Activated naive CD8-positive, alpha-beta T cell treated with anti-CD3 and anti-CD28 coated beads for 36 hours (primary cell): ENCODE results near the gene C2orf49. TPM values are rescaled to one million over a fixed set of nuclear protein-coding genes. Genes with fewer than 3 reads are reported as not detected.

Experiments used
- DNase-seq: peaks from one replicate; pipeline ENCODE4 v3.0.0; 2021
- H3K27ac Mint-ChIP-seq: one replicate; pipeline ENCODE4 v1.8.0; 2022; ENCODE audit warnings: mild to moderate bottlenecking, moderate library complexity, mixed read lengths
- H3K27me3 Mint-ChIP-seq: one replicate; pipeline ENCODE4 v1.8.0; 2022; ENCODE audit warnings: mild to moderate bottlenecking, mixed read lengths
- H3K36me3 Mint-ChIP-seq: one replicate; pipeline ENCODE4 v1.8.0; 2021; ENCODE audit warnings: mild to moderate bottlenecking, mixed read lengths
- H3K4me1 Mint-ChIP-seq: one replicate; pipeline ENCODE4 v1.8.0; 2021; ENCODE audit warnings: mixed read lengths
- H3K4me3 Mint-ChIP-seq: one replicate; pipeline ENCODE4 v1.8.0; 2022; ENCODE audit warnings: mild to moderate bottlenecking, moderate library complexity, mixed read lengths
- H3K9me3 Mint-ChIP-seq: one replicate; pipeline ENCODE4 v1.8.0; 2022; ENCODE audit warnings: mixed read lengths
- total RNA-seq, 2 experiments: library from RNA; stranded (reverse); gene quantifications; one replicate each; pipeline ENCODE4 v1.2.3, GENCODE V29; 2021

Gene C2orf49
- total RNA-seq, 2 experiments from 2014 or later, result 19.0 to 22.4 TPM

DNA sequence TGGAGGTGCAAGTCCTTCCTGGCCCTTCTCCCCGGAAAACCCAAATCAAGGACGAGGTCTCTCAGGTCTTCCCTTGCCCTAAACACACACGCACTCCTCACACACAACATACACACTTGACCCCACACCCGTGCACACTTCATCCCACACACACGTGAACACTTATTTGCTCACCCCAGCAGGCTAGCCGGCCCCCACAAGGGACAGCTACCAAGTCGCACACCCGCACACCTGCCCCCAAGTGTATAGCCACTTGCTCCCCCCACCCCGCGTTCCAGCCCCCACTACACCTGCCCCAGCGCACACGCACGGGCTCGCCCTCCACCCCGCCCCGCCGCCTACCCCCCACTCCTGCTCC, 8.2 kb upstream of the C2orf49 start:
- Mint-ChIP-seq H3K4me1 (peaks cover 46% of the 10 kb centered on the region), H3K36me3 (peaks cover 25% of the 10 kb centered on the region), H3K9me3 (no peaks in the 10 kb centered on the region), H3K27ac (peak overlapping the region; percentile 86), H3K4me3 (peak overlapping the region; percentile 82), H3K27me3 (no peaks in the 10 kb centered on the region)
- no peak for DNase-seq

DNA sequence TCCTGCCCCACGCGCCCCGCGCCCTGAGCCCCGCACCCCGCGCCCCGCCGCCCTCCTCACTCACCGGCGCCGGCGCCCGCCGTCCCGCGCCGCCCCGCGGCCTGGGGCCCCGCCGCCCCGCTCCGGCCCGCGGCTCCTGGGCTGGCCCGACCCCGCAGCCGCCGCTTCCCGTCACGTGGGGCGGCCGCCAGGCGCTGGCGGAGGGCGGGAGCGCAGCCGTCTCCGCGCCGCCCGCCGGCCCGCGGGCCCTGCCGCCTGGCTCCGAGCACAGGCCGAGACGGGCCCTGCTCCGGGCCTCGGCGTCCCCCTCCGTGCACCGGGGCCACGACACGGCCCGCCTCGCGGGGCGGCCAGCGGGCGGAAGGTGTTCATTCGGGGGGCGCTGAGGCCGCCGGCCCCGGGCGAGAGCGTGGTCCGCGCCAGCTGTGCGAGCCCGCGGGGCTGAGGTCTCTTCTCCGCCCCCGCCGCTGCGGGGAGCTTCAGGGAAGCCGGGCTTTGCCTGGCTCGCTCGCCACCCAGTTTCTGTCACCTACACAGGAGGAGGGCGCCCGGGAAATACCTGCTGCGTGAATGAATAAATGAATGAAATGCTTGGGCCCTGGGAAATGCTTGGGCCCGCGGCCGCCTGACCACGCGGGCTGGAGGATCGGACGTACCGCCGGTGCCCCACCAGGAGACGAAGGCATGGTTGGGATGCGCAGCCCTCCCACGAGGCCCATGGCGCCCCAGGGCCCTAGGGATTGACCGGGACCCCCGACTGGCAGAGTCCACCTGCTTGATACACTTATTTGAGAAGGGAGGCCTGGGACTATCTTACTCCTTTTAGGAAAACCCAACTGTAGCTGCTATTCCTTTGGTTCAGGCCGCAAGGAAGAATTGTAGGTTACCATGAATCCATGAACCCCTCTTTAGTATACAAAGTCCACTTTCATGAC, 7.5 kb upstream of the C2orf49 start, which contains the start of gene TGFBRAP1:
TGFBRAP1 (minus strand) TSS at position 175 of the 935 bp plus-strand sequence. CDS start 21,434 bp downstream, outside the sequence.
- H3K4me3 Mint-ChIP-seq, result peak within 1 kb of the TSS; percentile 88
- no peaks in the 10 kb centered on the region for H3K9me3 Mint-ChIP-seq
- no peaks in the 10 kb centered on the region for H3K27me3 Mint-ChIP-seq
- H3K27ac Mint-ChIP-seq, result peak within 1 kb of the TSS; percentile 96
- H3K36me3 Mint-ChIP-seq, result peaks cover 22% of the 10 kb centered on the region
- H3K4me1 Mint-ChIP-seq, result peaks cover 40% of the 10 kb centered on the region
- DNase-seq, result peak; percentile 78

DNA sequence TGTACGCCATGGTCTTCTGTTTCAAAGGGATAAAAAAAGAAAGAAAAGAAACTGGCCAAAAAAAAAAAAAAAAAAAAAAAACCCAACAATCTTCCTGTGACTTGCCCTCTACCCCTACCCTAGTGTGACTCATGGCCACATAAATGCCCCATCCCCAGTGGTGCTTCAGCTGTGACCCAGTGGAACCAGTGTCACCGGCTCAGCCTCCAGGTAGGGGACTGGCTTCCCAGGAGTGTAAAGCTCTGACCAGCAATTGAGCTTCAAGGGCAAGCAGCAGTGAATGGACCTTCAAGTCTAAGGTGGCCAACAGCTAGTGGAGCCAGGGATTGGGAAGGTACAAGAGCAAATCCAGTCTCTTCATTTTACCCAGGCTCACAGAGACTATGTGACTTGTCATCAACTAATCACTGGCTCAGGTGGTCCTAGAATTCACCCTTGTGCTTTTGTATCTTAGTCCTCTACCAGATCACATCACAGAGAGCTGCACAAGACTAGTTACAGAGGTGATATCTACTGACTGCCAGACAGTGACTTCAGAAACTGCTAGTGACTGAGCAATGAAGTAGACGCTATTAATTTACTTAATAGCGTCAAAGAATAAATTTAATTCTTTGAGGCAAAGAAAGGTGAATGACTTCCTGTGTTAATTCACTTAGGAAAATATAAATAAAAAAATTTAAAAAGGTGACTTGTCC, 6.5 kb upstream of the C2orf49 start:
- Mint-ChIP-seq H3K36me3 (peaks cover 17% of the 10 kb centered on the region), H3K4me3 (peak overlapping the region; percentile 88), H3K27me3 (no peaks in the 10 kb centered on the region), H3K9me3 (no peaks in the 10 kb centered on the region), H3K4me1 (peaks cover 34% of the 10 kb centered on the region), H3K27ac (peak overlapping the region; percentile 96)
- no peak for DNase-seq

DNA sequence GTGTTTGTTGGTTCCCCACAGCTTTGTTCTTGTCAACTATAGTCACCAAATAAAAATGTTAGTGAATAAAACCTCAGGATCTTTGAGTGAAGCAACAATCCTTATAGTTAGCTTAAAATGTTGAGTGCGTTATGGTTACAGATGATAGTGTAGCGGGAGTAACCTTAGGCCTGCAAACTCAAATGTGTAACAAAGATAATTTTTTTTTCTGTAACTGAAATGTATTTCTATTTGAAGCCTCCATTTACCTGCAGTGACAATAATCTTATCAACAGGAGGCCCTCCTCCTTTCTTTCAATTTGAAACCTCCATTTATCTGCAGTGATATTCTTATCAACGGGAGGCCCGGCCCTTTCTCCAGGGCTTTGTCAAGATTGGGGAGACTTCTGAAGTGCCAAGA, 3.1 kb upstream of the C2orf49 start:
- no peaks in the 10 kb centered on the region for H3K9me3 Mint-ChIP-seq
- no peak overlapping the region for H3K4me3 Mint-ChIP-seq
- H3K27ac Mint-ChIP-seq, result no peak overlapping the region
- DNase-seq, result no peak
- H3K36me3 Mint-ChIP-seq, result peaks cover 10% of the 10 kb centered on the region
- peaks cover 25% of the 10 kb centered on the region for H3K4me1 Mint-ChIP-seq
- no peaks in the 10 kb centered on the region for H3K27me3 Mint-ChIP-seq

DNA sequence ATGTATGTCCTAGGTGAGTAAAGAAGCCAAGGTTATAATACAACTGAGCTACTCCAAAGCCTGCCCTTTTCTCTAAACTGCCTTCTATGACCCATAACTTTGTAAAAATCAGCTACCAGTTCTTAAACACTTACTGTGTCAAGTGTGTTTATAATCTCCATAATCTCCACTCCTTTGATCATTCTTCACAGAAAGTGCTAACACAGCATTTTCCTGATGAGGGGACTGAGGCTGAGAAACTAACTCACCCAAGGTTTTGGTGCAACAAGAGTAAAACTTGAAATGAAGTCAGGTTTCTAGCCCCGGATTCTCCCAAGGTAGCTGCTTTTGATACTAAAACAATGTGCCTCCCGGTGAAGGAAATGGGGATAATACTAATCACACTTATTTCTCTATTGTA, 1.9 kb upstream of the C2orf49 start:
- H3K27ac Mint-ChIP-seq, result no peak overlapping the region
- no peak for DNase-seq
- no peak overlapping the region for H3K4me3 Mint-ChIP-seq
- peaks cover 12% of the 10 kb centered on the region for H3K36me3 Mint-ChIP-seq
- H3K27me3 Mint-ChIP-seq, result no peaks in the 10 kb centered on the region
- no peaks in the 10 kb centered on the region for H3K9me3 Mint-ChIP-seq
- H3K4me1 Mint-ChIP-seq, result peaks cover 30% of the 10 kb centered on the region

DNA sequence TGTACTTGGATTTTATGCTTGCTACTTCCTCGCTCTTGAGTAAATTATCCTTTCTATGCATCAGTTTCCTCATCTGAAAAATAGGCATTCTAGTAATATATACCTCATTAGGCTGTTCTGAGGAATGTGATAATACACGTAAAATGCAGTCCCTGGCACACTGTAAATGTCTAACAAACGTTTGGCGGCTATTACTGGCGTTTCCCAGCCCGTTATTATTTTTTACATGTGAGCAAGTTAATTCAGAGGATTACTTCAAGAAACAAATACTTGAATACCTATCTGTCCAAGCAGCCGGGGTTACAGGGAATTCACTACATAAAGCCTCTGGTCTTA, 586 bp upstream of the C2orf49 start:
- H3K4me3 Mint-ChIP-seq, result peak overlapping the region; percentile 100

GRCh38 chr2:105338020-105338385, 663 bp downstream of the C2orf49 start:
- no peaks in the 10 kb centered on the region for H3K27me3 Mint-ChIP-seq
- peaks cover 13% of the 10 kb centered on the region for H3K36me3 Mint-ChIP-seq
- peak overlapping the region; percentile 100 for H3K4me3 Mint-ChIP-seq
- H3K4me1 Mint-ChIP-seq, result peaks cover 29% of the 10 kb centered on the region
- peak overlapping the region; percentile 100 for H3K27ac Mint-ChIP-seq
- H3K9me3 Mint-ChIP-seq, result no peaks in the 10 kb centered on the region
- no peak for DNase-seq

More for the DNA sequence above, 586 bp upstream of the C2orf49 start:
- Mint-ChIP-seq H3K9me3 (no peaks in the 10 kb centered on the region), H3K27ac (peak overlapping the region; percentile 100), H3K27me3 (no peaks in the 10 kb centered on the region), H3K36me3 (peaks cover 13% of the 10 kb centered on the region), H3K4me1 (peaks cover 29% of the 10 kb centered on the region)
- no peak for DNase-seq

DNA sequence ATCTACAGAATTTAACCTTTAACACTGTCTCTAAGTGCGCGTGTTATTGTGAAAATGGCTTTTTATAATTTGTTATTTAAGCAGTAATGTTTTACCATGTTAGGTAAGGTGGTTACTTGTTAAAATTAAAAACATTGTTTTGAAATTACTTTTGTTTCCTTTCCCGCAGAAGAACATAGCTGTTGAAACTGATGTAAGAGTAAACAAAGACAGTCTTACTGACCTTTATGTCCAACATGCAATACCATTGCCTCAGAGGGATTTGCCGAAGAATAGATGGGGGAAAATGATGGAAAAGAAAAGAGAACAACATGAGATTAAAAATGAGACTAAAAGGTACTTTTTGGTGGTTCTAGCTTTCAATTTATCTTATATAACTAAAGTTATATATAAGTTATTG, 2.1 kb downstream of the C2orf49 start:
- Mint-ChIP-seq H3K4me1 (peaks cover 29% of the 10 kb centered on the region), H3K27me3 (no peaks in the 10 kb centered on the region), H3K9me3 (no peaks in the 10 kb centered on the region), H3K27ac (peak overlapping the region; percentile 12), H3K36me3 (peaks cover 13% of the 10 kb centered on the region), H3K4me3 (peak overlapping the region; percentile 100)
- no peak for DNase-seq

DNA sequence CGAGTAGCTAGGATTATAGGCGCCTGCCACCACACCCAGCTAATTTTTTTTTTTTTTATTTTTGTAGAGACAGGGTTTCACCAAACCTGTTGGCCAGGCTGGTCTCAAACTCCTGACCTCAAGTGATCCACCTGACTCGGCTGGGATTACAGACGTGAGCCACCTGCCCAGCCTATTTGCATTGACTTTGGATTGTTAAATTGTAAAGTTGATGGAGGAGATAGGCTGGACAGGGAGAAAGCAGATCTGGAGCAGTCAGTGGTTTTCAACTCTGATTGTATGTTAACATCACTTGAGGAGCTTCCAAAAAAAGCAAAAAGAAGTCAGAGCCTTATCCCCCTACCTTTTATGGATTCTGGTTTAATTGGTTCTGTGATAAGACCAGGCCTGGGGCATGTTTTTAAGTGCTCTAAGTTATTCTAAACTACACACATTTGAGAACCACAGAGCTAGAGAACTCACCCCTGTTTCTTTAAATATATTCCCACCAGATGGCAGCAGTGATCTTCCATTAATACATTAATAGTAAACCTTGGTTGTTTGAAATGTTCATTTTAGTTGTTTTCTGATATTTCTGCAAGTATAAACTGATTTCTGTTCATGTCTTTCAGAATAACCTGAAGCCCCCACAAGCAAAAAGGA, 7.5 kb downstream of the C2orf49 start:
- H3K36me3 Mint-ChIP-seq, result peaks cover 12% of the 10 kb centered on the region
- no peak overlapping the region for H3K27ac Mint-ChIP-seq
- H3K9me3 Mint-ChIP-seq, result no peaks in the 10 kb centered on the region
- no peak for DNase-seq
- H3K27me3 Mint-ChIP-seq, result no peaks in the 10 kb centered on the region
- peaks cover 8% of the 10 kb centered on the region for H3K4me1 Mint-ChIP-seq
- no peak overlapping the region for H3K4me3 Mint-ChIP-seq

DNA sequence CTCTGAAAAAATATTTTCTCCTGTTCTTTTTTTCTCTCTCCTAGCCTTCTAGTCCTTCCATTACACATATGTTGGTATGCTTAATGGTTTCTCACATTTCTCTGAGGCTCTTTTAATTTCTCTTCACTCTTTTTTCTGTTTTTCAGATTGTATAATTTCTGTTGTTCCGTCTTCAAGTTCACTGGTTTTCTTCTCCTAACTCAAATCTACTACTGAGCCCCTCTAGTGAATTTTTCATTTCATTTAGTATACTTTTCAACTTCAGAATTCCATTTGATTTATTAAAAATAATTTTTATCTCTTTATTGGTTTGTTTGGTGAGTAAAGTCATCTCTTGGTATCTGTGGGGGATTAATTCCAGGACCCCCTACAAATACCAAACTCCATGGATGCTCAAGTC, 19.8 kb downstream of the C2orf49 start:
- H3K9me3 Mint-ChIP-seq, result peaks cover 8% of the 10 kb centered on the region
- H3K27me3 Mint-ChIP-seq, result no peaks in the 10 kb centered on the region
- peaks cover 73% of the 10 kb centered on the region for H3K36me3 Mint-ChIP-seq
- no peak for DNase-seq
- peaks cover 14% of the 10 kb centered on the region for H3K4me1 Mint-ChIP-seq
- H3K4me3 Mint-ChIP-seq, result no peak overlapping the region
- H3K27ac Mint-ChIP-seq, result no peak overlapping the region

GRCh38 chr2:105358593-105358992, 21.3 kb downstream of the C2orf49 start:
- no peak overlapping the region for H3K27ac Mint-ChIP-seq
- H3K4me3 Mint-ChIP-seq, result no peak overlapping the region
- no peak for DNase-seq
- no peaks in the 10 kb centered on the region for H3K27me3 Mint-ChIP-seq
- H3K4me1 Mint-ChIP-seq, result peaks cover 15% of the 10 kb centered on the region
- H3K36me3 Mint-ChIP-seq, result peaks cover 63% of the 10 kb centered on the region
- H3K9me3 Mint-ChIP-seq, result peaks cover 8% of the 10 kb centered on the region

- no peak overlapping the region for H3K27ac Mint-ChIP-seq
- H3K36me3 Mint-ChIP-seq, result peaks cover 40% of the 10 kb centered on the region
- no peak for DNase-seq
- peaks cover 6% of the 10 kb centered on the region for H3K9me3 Mint-ChIP-seq
- H3K27me3 Mint-ChIP-seq, result no peaks in the 10 kb centered on the region
- H3K4me1 Mint-ChIP-seq, result peaks cover 15% of the 10 kb centered on the region
- no peak overlapping the region for H3K4me3 Mint-ChIP-seq
Measured at GRCh38 chr2:105361102-105361889, 24.0 kb downstream of the C2orf49 start.

DNA sequence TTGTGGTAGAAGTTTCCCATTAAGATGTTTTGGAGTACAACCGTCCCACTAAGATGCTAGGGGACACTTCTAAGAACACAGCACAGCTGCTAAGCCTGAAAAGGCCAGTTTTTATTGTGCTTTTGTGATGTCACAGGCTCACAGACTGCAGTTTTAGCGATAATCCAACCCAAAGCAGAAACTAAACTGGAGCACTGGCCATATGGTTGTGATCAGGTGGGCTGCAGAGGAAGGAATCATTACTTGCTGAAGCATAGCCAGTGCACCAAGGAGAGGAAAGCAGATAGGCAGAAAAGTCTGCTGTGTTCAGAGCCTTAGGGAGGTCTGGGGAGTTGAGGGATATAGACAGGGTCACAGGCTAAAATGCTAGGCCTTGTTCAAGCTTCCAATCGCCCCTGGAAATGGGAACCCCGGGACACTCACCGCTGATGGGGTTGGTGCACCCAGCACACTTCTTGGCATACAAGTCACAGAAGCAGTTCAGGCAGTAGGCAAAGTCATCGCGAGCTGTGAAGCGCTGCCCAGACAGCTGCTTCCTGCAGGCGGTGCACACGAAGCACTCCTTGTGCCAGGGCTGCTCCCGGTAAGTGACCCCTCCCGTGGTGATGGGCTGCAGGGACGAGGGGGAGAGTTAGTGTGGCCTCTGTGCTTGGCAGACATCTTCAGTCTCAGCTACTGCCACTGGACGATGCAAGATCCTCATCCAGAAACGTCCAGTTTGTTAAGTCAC, 25.7 kb downstream of the C2orf49 start:
- H3K36me3 Mint-ChIP-seq, result peaks cover 27% of the 10 kb centered on the region
- H3K27me3 Mint-ChIP-seq, result no peaks in the 10 kb centered on the region
- peaks cover 15% of the 10 kb centered on the region for H3K4me1 Mint-ChIP-seq
- no peaks in the 10 kb centered on the region for H3K9me3 Mint-ChIP-seq
- no peak overlapping the region for H3K27ac Mint-ChIP-seq
- DNase-seq, result no peak
- H3K4me3 Mint-ChIP-seq, result no peak overlapping the region
